ENCODE results near the gene KREMEN1. TPM values are rescaled to one million over a fixed set of nuclear protein-coding genes. Genes with fewer than 3 reads are reported as not detected.

Gene KREMEN1
- total and polyA plus RNA-seq, 10 of the 15 experiments (the other 5 are each of a cell fraction or from before 2014, with no cell fraction given): 0.10 to 2.5 (median 0.20) TPM; not detected in 1

DNA sequence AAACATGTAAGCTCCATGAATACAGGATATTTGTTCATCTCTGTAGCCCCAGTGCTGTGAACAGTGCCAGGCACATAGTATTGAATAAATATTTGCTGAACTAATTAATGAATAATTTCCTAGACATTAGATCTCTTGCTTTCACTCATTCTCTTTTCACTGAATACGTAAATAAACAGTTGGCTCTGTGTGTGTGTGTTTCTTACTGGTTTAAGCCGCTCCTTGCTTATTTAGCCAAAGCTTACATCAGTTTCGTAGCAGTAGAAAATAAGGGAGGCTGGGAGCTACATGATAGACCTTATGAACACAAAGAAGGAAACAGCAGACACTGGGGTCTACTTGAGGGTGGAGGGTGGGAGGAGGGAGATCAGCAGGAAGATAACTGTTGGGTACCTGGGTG, 17.2 kb downstream of the KREMEN1 start (continued):
- no peak for TF ChIP-seq E2F8 (IDR thresholded peaks at IDR 0.05; ENCODE audit: low read depth, partially characterized antibody)
- TF ChIP-seq HDGF (IDR thresholded peaks at IDR 0.05): no peak
- TF ChIP-seq, protein P1, sequence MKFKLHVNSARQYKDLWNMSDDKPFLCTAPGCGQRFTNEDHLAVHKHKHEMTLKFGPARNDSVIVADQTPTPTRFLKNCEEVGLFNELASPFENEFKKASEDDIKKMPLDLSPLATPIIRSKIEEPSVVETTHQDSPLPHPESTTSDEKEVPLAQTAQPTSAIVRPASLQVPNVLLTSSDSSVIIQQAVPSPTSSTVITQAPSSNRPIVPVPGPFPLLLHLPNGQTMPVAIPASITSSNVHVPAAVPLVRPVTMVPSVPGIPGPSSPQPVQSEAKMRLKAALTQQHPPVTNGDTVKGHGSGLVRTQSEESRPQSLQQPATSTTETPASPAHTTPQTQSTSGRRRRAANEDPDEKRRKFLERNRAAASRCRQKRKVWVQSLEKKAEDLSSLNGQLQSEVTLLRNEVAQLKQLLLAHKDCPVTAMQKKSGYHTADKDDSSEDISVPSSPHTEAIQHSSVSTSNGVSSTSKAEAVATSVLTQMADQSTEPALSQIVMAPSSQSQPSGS (IDR thresholded peaks at IDR 0.05; ENCODE audit: low read length): no peak
- no peak for TF ChIP-seq JUND (IDR thresholded peaks at IDR 0.05; ENCODE audit: low read depth, low read length)
- TF ChIP-seq ZNF217 (IDR thresholded peaks at IDR 0.05): no peak
- TF ChIP-seq ZBTB33 (IDR thresholded peaks at IDR 0.05): no peak
- no peak for TF ChIP-seq RAD21 (IDR thresholded peaks at IDR 0.05; ENCODE audit: insufficient read depth, low read depth, low read length)
- TF ChIP-seq CTCF (IDR thresholded peaks at IDR 0.05 in 2 of 3, conservative IDR thresholded peaks at IDR 0.05 in 1 of 3; ENCODE audit: control insufficient read depth in 2 of 3, extremely low read depth in 1 of 3, insufficient read depth in 1 of 3, low read depth in 3 of 3, low read length in 3 of 3): no peak
- TF ChIP-seq ZSCAN29 (IDR thresholded peaks at IDR 0.05): no peak
